OCI-LY7 (cell line): ENCODE measurements around the gene USH2A. TPM values are rescaled to one million over a fixed set of nuclear protein-coding genes. Genes with fewer than 3 reads are reported as not detected.

ENCODE experiments used
- BruUV-seq: library from RNA; stranded (reverse); fragments of 400-500 nt; replicated peaks from 2 replicates; lab custom pipeline; 2021; lab: Mats Ljungman, UMichigan
- CTCF ChIA-PET: fragments of 300-600 bp; sonication (Branson Sonifier 250); formaldehyde crosslinking; loops from one replicate; lab custom pipeline; 2022; ENCODE audit warnings: antibody characterized with exemption; ENCODE audit not compliant: unreplicated experiment; lab: Charles Lee
- POLR2A ChIA-PET: fragments of 300-600 bp; sonication (Branson Sonifier 250); formaldehyde crosslinking; loops from one replicate; lab custom pipeline; 2022; ENCODE audit warnings: antibody characterized with exemption; lab: Charles Lee
- DNase-seq: peaks from one replicate; pipeline ENCODE4 v3.0.0-alpha.2; 2015; ENCODE audit warnings: low spot score
- H2AFZ ChIP-seq: fragments of 200-600 bp; sonication (generic), shearing (Covaris generic); 2 replicates; pipeline ENCODE4 v1.6.1; 2014; ENCODE audit warnings: mild to moderate bottlenecking, antibody characterized with exemption, low read length, moderate library complexity
- H3K27ac ChIP-seq: fragments of 200-600 bp; sonication (generic); 2 replicates; pipeline ENCODE4 v1.5.1; 2014; ENCODE audit warnings: mixed run types, low read depth, mild to moderate bottlenecking, moderate library complexity, low read length, inconsistent platforms; ENCODE audit not compliant: poor library complexity, severe bottlenecking
- H3K36me3 ChIP-seq: fragments of 200-600 bp; sonication (generic); 2 replicates; pipeline ENCODE4 v1.6.1; 2014; ENCODE audit warnings: mild to moderate bottlenecking, antibody characterized with exemption, low read length, moderate library complexity, mixed read lengths; ENCODE audit not compliant: insufficient read depth
- H3K4me1 ChIP-seq: fragments of 200-600 bp; sonication (generic); 2 replicates; pipeline ENCODE4 v1.5.1; 2014; ENCODE audit warnings: mild to moderate bottlenecking, low read length; ENCODE audit not compliant: insufficient read depth, poor library complexity, severe bottlenecking
- H3K4me2 ChIP-seq: fragments of 200-600 bp; sonication (generic); 2 replicates; pipeline ENCODE4 v1.6.1; 2014; ENCODE audit warnings: mild to moderate bottlenecking, low read length
- H3K4me3 ChIP-seq: fragments of 200-600 bp; sonication (generic); 2 replicates; pipeline ENCODE4 v1.5.1; 2014; ENCODE audit warnings: mild to moderate bottlenecking, low read depth, low read length; ENCODE audit not compliant: poor library complexity, severe bottlenecking
- H3K79me2 ChIP-seq: fragments of 200-600 bp; sonication (generic); 2 replicates; pipeline ENCODE4 v1.6.1; 2016; ENCODE audit warnings: low read depth, mild to moderate bottlenecking, low read length, moderate library complexity, mixed read lengths; ENCODE audit not compliant: insufficient read depth
- H3K9me2 ChIP-seq: fragments of 200-600 bp; sonication (generic); 2 replicates; pipeline ENCODE4 v1.6.1; 2016; ENCODE audit warnings: mild to moderate bottlenecking, low read length, mixed read lengths; ENCODE audit not compliant: insufficient read depth
- H3K9me3 ChIP-seq: fragments of 200-600 bp; sonication (generic); 2 replicates; pipeline ENCODE4 v1.6.1; 2014; ENCODE audit warnings: mild to moderate bottlenecking, mixed run types, low read length, mixed read lengths
- H4K20me1 ChIP-seq: fragments of 200-600 bp; sonication (generic); 2 replicates; pipeline ENCODE4 v1.6.1; 2014; ENCODE audit warnings: mild to moderate bottlenecking, antibody characterized with exemption, low read length, moderate library complexity, mixed read lengths; ENCODE audit not compliant: insufficient read depth
- CTCF ChIP-seq: fragments of 200-600 bp; sonication (generic); conservative IDR thresholded peaks from 2 replicates; pipeline ENCODE4 v1.5.1; 2014; ENCODE audit warnings: mild to moderate bottlenecking, antibody characterized with exemption, low read length, moderate library complexity, mixed read lengths
- EZH2phosphoT487 ChIP-seq: fragments of 200-600 bp; sonication (generic); IDR thresholded peaks from 2 replicates; pipeline ENCODE4 v1.6.1; 2018; ENCODE audit warnings: low read depth, borderline replicate concordance, mild to moderate bottlenecking, mixed run types, antibody characterized with exemption, low read length, moderate library complexity, mixed read lengths
- intact Hi-C: fragments of 100-400 bp; cut with micrococcal nuclease; formaldehyde crosslinking; loops from one replicate; pipeline ENCODE4 v1.10.0; 2022; ENCODE audit not compliant: unreplicated experiment
- total RNA-seq, 2 experiments: library from RNA; depleted of rRNA in 1 of 2; stranded (reverse); fragments of >200 nt in 1 of 2; shearing (Covaris generic) in 1 of 2; gene quantifications; 2 replicates each; pipeline ENCODE4 v1.2.3, GENCODE V29; 2014 to 2022

USH2A gene
- total RNA-seq, 2 experiments from 2014 or later = not detected

- Histone ChIP-seq H3K9me2 (no peaks in the 10 kb centered on the region), H3K79me2 (no peaks in the 10 kb centered on the region), H4K20me1 (no peaks in the 10 kb centered on the region), H3K4me2 (no peak overlapping the region), H3K4me3 (no peak overlapping the region), H2AFZ (no peak overlapping the region), H3K27ac (no peak overlapping the region), H3K9me3 (no peaks in the 10 kb centered on the region), H3K4me1 (no peaks in the 10 kb centered on the region), H3K36me3 (no peaks in the 10 kb centered on the region)
- DNase-seq = no peak
- intact Hi-C loops = no loop called here
- no peak for TF ChIP-seq EZH2phosphoT487
- 0 out of 2 replicates have a peak, but pooled peaks have one; percentile 14 for TF ChIP-seq CTCF
- CTCF ChIA-PET = no interaction called here
- no TSS peak for BruUV-seq
- POLR2A ChIA-PET = no interaction called here
Observed at GRCh38 chr1:215682232-215682631, 741.0 kb downstream of the USH2A start.

GRCh38 chr1:215681041-215681440 is 742.2 kb downstream of the USH2A start:
- no peak overlapping the region for H3K4me2 ChIP-seq
- H3K79me2 ChIP-seq = no peaks in the 10 kb centered on the region
- no peaks in the 10 kb centered on the region for H4K20me1 ChIP-seq
- POLR2A ChIA-PET = no interaction called here
- no peaks in the 10 kb centered on the region for H3K4me1 ChIP-seq
- H2AFZ ChIP-seq = no peak overlapping the region
- no peaks in the 10 kb centered on the region for H3K36me3 ChIP-seq
- no peak overlapping the region for H3K4me3 ChIP-seq
- no peaks in the 10 kb centered on the region for H3K9me2 ChIP-seq
- H3K9me3 ChIP-seq = no peaks in the 10 kb centered on the region
- H3K27ac ChIP-seq = no peak overlapping the region
- CTCF ChIA-PET = no interaction called here
- BruUV-seq = no TSS peak
- TF ChIP-seq CTCF (no peak), EZH2phosphoT487 (no peak)
- intact Hi-C loops = no loop called here
- DNase-seq = no peak

GRCh38 chr1:215679231-215679630 is 744.0 kb downstream of the USH2A start:
- intact Hi-C loops = no loop called here
- no peak for DNase-seq
- H2AFZ ChIP-seq = no peak overlapping the region
- no peaks in the 10 kb centered on the region for H3K36me3 ChIP-seq
- BruUV-seq = no TSS peak
- H3K9me2 ChIP-seq = no peaks in the 10 kb centered on the region
- no peak overlapping the region for H3K4me2 ChIP-seq
- ChIA-PET CTCF (no interaction called here), POLR2A (interaction anchor here (0.6 to 0.7 kb wide), 2 partner anchors 66 to 340 kb away, joined by 3 read pairs; no protein-coding TSS in a partner anchor)
- no peaks in the 10 kb centered on the region for H3K4me1 ChIP-seq
- no peak overlapping the region for H3K27ac ChIP-seq
- no peaks in the 10 kb centered on the region for H4K20me1 ChIP-seq
- H3K9me3 ChIP-seq = no peaks in the 10 kb centered on the region
- no peaks in the 10 kb centered on the region for H3K79me2 ChIP-seq
- no peak overlapping the region for H3K4me3 ChIP-seq
- TF ChIP-seq CTCF = no peak
- no peak for TF ChIP-seq EZH2phosphoT487
